HS-5 (cell line): ENCODE data around the gene GCNT1.

ENCODE experiments used
- DNase-seq: peaks from one replicate; pipeline ENCODE4 v3.0.0-alpha.2; 2012; ENCODE audit warnings: low read depth

GCNT1 gene

GRCh38 chr9:76537150-76537646, 78.2 kb downstream of the GCNT1 start:
- DNase-seq: no peak

DNA sequence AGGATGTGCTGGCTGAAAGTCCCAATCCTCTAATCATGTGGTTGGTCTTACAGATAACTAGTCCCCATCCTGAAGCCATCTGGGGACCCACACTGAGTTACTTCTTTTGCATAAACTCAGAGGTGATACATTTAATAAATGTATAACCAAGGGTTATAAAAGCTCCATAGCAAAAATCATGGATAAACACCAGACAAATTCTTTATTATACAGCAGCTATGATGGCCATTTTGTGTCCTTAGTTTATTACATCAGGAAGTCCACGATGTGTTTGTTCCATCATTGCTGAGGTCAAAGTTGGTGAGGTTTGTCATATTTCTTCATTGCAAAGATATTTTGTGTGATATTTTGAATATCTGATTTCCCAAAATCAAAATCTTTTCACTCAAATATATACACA, 80.2 kb downstream of the GCNT1 start:
- no peak for DNase-seq

GRCh38 chr9:76542360-76542759, 83.4 kb downstream of the GCNT1 start:
- no peak for DNase-seq

DNA sequence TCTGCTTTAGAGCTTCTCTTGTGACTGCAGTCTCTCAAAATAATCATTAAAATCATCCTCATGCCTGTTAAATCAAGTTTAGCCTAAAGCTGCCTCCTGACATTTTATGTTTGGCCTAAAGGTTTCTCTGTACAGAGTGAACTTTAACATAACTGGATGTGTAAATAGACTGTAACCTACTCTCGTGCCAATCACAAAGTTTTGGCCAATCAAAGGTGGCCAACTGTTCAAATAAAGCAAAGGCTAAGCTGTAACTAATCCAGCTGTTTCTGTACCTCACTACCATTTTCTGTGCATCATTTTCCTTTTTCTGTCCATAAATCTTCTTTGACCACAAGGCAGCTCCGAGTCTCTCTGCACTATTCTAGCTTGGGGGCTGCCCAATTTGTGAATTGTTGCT, 86.2 kb downstream of the GCNT1 start:
- DNase-seq: no peak

DNA sequence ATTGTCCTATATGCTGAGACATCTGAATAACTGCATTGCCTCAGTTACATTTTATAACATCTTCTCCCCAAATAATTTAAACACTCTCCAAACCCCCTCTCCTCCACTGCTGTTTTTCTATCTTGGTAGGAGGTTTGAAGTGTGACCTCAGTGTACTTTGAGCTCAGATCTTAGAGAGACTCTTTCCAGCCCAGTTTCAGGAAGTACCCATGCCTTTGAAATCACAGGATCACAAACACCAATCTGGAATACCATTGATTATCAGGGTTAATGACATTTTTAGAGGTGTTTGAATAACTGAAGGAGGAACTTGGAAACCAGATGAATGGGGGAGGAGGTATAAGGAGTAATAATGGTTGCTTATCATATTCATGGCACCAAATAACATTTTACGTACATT, 93.2 kb downstream of the GCNT1 start:
- no peak for DNase-seq

- no peak for DNase-seq
Measured at GRCh38 chr9:76552751-76553455, 93.9 kb downstream of the GCNT1 start.

DNA sequence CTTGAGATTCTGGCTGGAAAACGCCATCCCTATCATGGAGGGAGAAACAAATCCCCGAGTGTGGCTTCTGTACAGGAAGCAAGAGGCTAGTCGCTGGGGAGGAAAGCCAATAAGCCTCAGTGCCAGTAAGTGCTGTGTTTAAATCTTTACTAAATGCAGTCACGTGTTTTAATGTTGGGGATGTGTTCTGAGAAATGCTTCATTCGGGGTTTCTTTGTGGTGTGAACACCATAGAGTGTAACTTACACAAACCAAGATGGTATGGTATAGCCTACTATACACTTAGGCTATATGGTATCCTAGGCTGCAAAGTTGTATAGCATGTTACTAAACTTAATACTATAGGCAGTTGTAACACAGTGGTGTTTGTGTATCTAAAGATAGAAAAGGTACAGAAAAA, 94.7 kb downstream of the GCNT1 start:
- DNase-seq: no peak
